ENCODE results near the gene SLC19A1. TPM values are rescaled to one million over a fixed set of nuclear protein-coding genes. Genes with fewer than 3 reads are reported as not detected.

Gene SLC19A1
- total RNA-seq, 4 donors from 2014 or later, result 7.6 to 12.8 (median 10.3) TPM; not detected in 1

- no peaks in the 10 kb centered on the region for H3K9me3 ChIP-seq
- intact Hi-C loops (cut with DNase I; ENCODE audit: low total_unique reads), result no loop called here
- no peaks in the 10 kb centered on the region for H3K27me3 ChIP-seq
- DNase-seq, result no peak
- H3K36me3 ChIP-seq, result no peaks in the 10 kb centered on the region
- TF ChIP-seq POLR2A (IDR thresholded peaks at IDR 0.05), result no peak
- no peak for TF ChIP-seq CTCF (IDR thresholded peaks at IDR 0.05)
- peaks cover 6 to 13% of the 10 kb centered on the region in 2 donors for H3K4me1 ChIP-seq
- H3K4me3 ChIP-seq, result no peak overlapping the region
- no peak overlapping the region for H3K27ac ChIP-seq
Observed at GRCh38 chr21:45460011-45460565, 82.2 kb downstream of the SLC19A1 start.

- TF ChIP-seq CTCF (IDR thresholded peaks at IDR 0.05) (no peak), POLR2A (IDR thresholded peaks at IDR 0.05) (no peak)
Observed at GRCh38 chr21:45459171-45460010, 82.8 kb downstream of the SLC19A1 start.

GRCh38 chr21:45458281-45459170 lies 83.7 kb downstream of the SLC19A1 start:
- Histone ChIP-seq H3K27ac (no peak overlapping the region), H3K4me3 (no peak overlapping the region), H3K36me3 (no peaks in the 10 kb centered on the region), H3K4me1 (peaks cover 6 to 22% of the 10 kb centered on the region in 2 donors), H3K9me3 (no peaks in the 10 kb centered on the region), H3K27me3 (no peaks in the 10 kb centered on the region)
- intact Hi-C loops (cut with DNase I; ENCODE audit: low total_unique reads), result no loop called here
- no peak for TF ChIP-seq POLR2A (IDR thresholded peaks at IDR 0.05)
- TF ChIP-seq CTCF (IDR thresholded peaks at IDR 0.05), result no peak
- DNase-seq, result no peak

More at GRCh38 chr21:45459171-45460010, 82.8 kb downstream of the SLC19A1 start:
- Histone ChIP-seq H3K4me3 (no peak overlapping the region), H3K36me3 (no peaks in the 10 kb centered on the region), H3K27me3 (no peaks in the 10 kb centered on the region), H3K4me1 (peaks cover 6 to 19% of the 10 kb centered on the region in 2 donors), H3K27ac (no peak overlapping the region), H3K9me3 (no peaks in the 10 kb centered on the region)
- intact Hi-C loops (cut with DNase I; ENCODE audit: low total_unique reads), result no loop called here
- no peak for DNase-seq

GRCh38 chr21:45457832-45458172 lies 84.4 kb downstream of the SLC19A1 start:
- TF ChIP-seq CTCF (IDR thresholded peaks at IDR 0.05) (no peak), POLR2A (IDR thresholded peaks at IDR 0.05) (no peak)
- H3K4me1 ChIP-seq, result peaks cover 6 to 22% of the 10 kb centered on the region in 2 donors
- H3K9me3 ChIP-seq, result no peaks in the 10 kb centered on the region
- intact Hi-C loops (cut with DNase I; ENCODE audit: low total_unique reads), result no loop called here
- DNase-seq, result no peak
- H3K27me3 ChIP-seq, result no peaks in the 10 kb centered on the region
- H3K36me3 ChIP-seq, result no peaks in the 10 kb centered on the region
- H3K4me3 ChIP-seq, result no peak overlapping the region
- no peak overlapping the region for H3K27ac ChIP-seq
